SHP77 (cell line): Measurements from ENCODE around the gene RSPH10B.
A peak's percentile ranks its signal among the peaks of the same experiment; 100 is the strongest.
"Not testable (repeated sequence)": the region's sequence is repeated elsewhere in the genome, so short reads cannot be mapped to it uniquely, and the experiment has no call there.

Experiments
- DNase-seq, 2 experiments: peaks; one replicate each; lab custom pipeline; 2025; lab: John Stamatoyannopoulos, UW

Gene RSPH10B

GRCh38 chr7:5926263-5926870 lies 44.1 kb downstream of the RSPH10B start:
- DNase-seq: not testable (repeated sequence)

- DNase-seq: not testable (repeated sequence)
Observed at GRCh38 chr7:5924630-5925029, 45.9 kb downstream of the RSPH10B start.

- not testable (repeated sequence) for DNase-seq
Observed at GRCh38 chr7:5924180-5924579, 46.3 kb downstream of the RSPH10B start.

- DNase-seq: not testable (repeated sequence)
Observed at GRCh38 chr7:5916529-5916928, 54.0 kb downstream of the RSPH10B start.

GRCh38 chr7:5908835-5909234 lies 61.7 kb downstream of the RSPH10B start:
- DNase-seq: not testable (repeated sequence)

GRCh38 chr7:5904726-5905125 lies 65.8 kb downstream of the RSPH10B start:
- not testable (repeated sequence) for DNase-seq

GRCh38 chr7:5903002-5903401 lies 67.5 kb downstream of the RSPH10B start:
- DNase-seq: not testable (repeated sequence)

- DNase-seq: peak; percentile 34 to 46
Observed at GRCh38 chr7:5898480-5899224, 71.8 kb downstream of the RSPH10B start, which contains the start of gene CCZ1. Gene CCZ1, plus strand, starts transcription at chr7:5898733. Its CDS starts 67 bp downstream, at chr7:5898800.

- peak; percentile 48 to 49 for DNase-seq
Observed at GRCh38 chr7:5897369-5897919, 73.0 kb downstream of the RSPH10B start.

GRCh38 chr7:5892498-5892897 lies 78.0 kb downstream of the RSPH10B start:
- DNase-seq: no peak

- DNase-seq: not testable (repeated sequence)
Observed at GRCh38 chr7:5890244-5890643, 80.2 kb downstream of the RSPH10B start.

GRCh38 chr7:5888021-5888420 lies 82.5 kb downstream of the RSPH10B start:
- DNase-seq: not testable (repeated sequence)

GRCh38 chr7:5884431-5884830 lies 86.1 kb downstream of the RSPH10B start:
- DNase-seq: not testable (repeated sequence)

GRCh38 chr7:5880106-5880505 lies 90.4 kb downstream of the RSPH10B start:
- not testable (repeated sequence) for DNase-seq

GRCh38 chr7:5879591-5879990 lies 90.9 kb downstream of the RSPH10B start:
- DNase-seq: not testable (repeated sequence)
